Psoas muscle (tissue), 8 donors: ENCODE data around the gene KCP. TPM values are rescaled to one million over a fixed set of nuclear protein-coding genes. Genes with fewer than 3 reads are reported as not detected.
A peak's percentile ranks its signal among the peaks of the same experiment; 100 is the strongest.

Experiments
- ATAC-seq, 4 donors: fragments of 200-7000 bp; cut with Tn5 transposase; one replicate each; pipeline ENCODE4 v1.9.1; 2020; ENCODE audit warnings: moderate library complexity in 3 of 4, mild to moderate bottlenecking in 2 of 4
- DNase-seq, 2 donors: peaks; one replicate each; pipeline ENCODE4 v3.0.0-alpha.2; 2020
- H3K27ac ChIP-seq: fragments of 200-600 bp; one replicate; pipeline ENCODE4 v1.8.0; 2022
- H3K27me3 ChIP-seq, 3 donors: fragments of 200-600 bp in 1 of 3; one replicate each; pipeline versions ENCODE4 v1.6.1 to v1.8.0; 2013 to 2022; ENCODE audit warnings: low read length in 2 of 3, mild to moderate bottlenecking in 2 of 3, moderate library complexity in 1 of 3; ENCODE audit not compliant: insufficient read depth in 3 of 3
- H3K36me3 ChIP-seq, 2 donors: fragments of 200-600 bp in 1 of 2; one replicate each; pipeline versions ENCODE4 v1.6.1 to v1.8.0; 2013 to 2022; ENCODE audit warnings: low read depth in 1 of 2, mild to moderate bottlenecking in 1 of 2, moderate library complexity in 1 of 2; ENCODE audit not compliant: insufficient read depth in 1 of 2
- H3K4me1 ChIP-seq: fragments of 200-600 bp; one replicate; pipeline ENCODE4 v1.8.0; 2022
- H3K4me3 ChIP-seq: fragments of 200-600 bp; one replicate; pipeline ENCODE4 v1.8.0; 2022; ENCODE audit warnings: mild to moderate bottlenecking
- H3K9me3 ChIP-seq: fragments of 200-600 bp; one replicate; pipeline ENCODE4 v1.8.0; 2022
- CTCF ChIP-seq: fragments of 200-600 bp; IDR thresholded peaks from one replicate; pipeline ENCODE4 v1.8.0; 2022; ENCODE audit warnings: antibody characterized with exemption
- WGBS, 3 donors: extraction: QIAGEN DNeasy Blood & Tissue Kit; methylation state at CpG; one replicate each; pipeline versions ENCODE4 v1.1.6 to v1.1.7; 2013; 5-methylcytosine and 5-hydroxymethylcytosine counted together
- intact Hi-C, 2 donors: fragments of 100-400 bp; cut with DNase I; formaldehyde crosslinking; loops; one replicate each; pipeline versions ENCODE4 v1.11.0 to v1.14.2; 2022
- polyA plus RNA-seq, 3 donors: library from polyadenylated mRNA; stranded (reverse); fragments of 200-250 nt; gene quantifications; one replicate each; pipeline ENCODE4 v1.2.3, GENCODE V29; 2013
- total RNA-seq, 4 donors: library from RNA; stranded (reverse); fragmentation: NEBNext Ultra II Directional in 2 of 4; extraction: Animal tissue kit (Norgen Biotek cat#: 25700) in 2 of 4; gene quantifications; one replicate each; pipeline versions ENCODE4 v1.2.1 to v1.2.4, GENCODE V29; 2021 to 2023
- donor health status: healthy with polysubstance abuse.
- donor health status: DM: no; HTN: no; CAD: no; lungs with moderate emphysema.
- donor health status: Bipolar disorder and iron deficiency.
- donor health status: healthy.
- donor health status: DM: yes; HTN: yes; CAD: no.
- donor health status: DM: no; HTN: no; CAD: no.
- donor health status: DM: no; HTN: no; CAD: no.
- donor health status: DM: yes; HTN: yes; CAD: no.

Gene KCP
- total and polyA plus RNA-seq, 7 donors = 0.03 to 0.34 (median 0.15) TPM

GRCh38 chr7:128848289-128849155 is 62.0 kb downstream of the KCP start:
- 70 to 87% (median 71%) methylated on average over 30 to 31 of the region's 31 CpGs for WGBS, 3 donors
- H3K4me1 ChIP-seq = no peaks in the 10 kb centered on the region
- no peak overlapping the region for H3K4me3 ChIP-seq
- H3K27ac ChIP-seq = peak overlapping the region; percentile 58
- no peaks in the 10 kb centered on the region for H3K9me3 ChIP-seq
- peak in 3 of 4 donors; percentile 1 to 3 (median 2) for ATAC-seq
- TF ChIP-seq CTCF = no peak
- H3K36me3 ChIP-seq = peaks cover 4 to 100% of the 10 kb centered on the region in 2 donors
- intact Hi-C loops = no loop called here
- no peaks in the 10 kb centered on the region for H3K27me3 ChIP-seq
- DNase-seq = no peak

- WGBS, 3 donors = 73 to 85% (median 78%) methylated on average over 17 of the region's 17 CpGs
- H3K4me3 ChIP-seq = no peak overlapping the region
- no peak for TF ChIP-seq CTCF
- peaks cover 4 to 100% of the 10 kb centered on the region in 2 donors for H3K36me3 ChIP-seq
- peak overlapping the region; percentile 58 for H3K27ac ChIP-seq
- no peak for DNase-seq
- no peaks in the 10 kb centered on the region for H3K9me3 ChIP-seq
- intact Hi-C loops = no loop called here
- peak in 2 of 4 donors; percentile 0 to 1 for ATAC-seq
- no peaks in the 10 kb centered on the region for H3K4me1 ChIP-seq
- no peaks in the 10 kb centered on the region for H3K27me3 ChIP-seq
Observed at GRCh38 chr7:128847721-128848211, 62.7 kb downstream of the KCP start.

GRCh38 chr7:128846781-128847444 is 63.6 kb downstream of the KCP start:
- Histone ChIP-seq H3K4me3 (no peak overlapping the region), H3K27ac (peak overlapping the region; percentile 58), H3K27me3 (no peaks in the 10 kb centered on the region), H3K9me3 (no peaks in the 10 kb centered on the region), H3K4me1 (peaks cover 6% of the 10 kb centered on the region), H3K36me3 (peaks cover 4 to 100% of the 10 kb centered on the region in 2 donors)
- intact Hi-C loops = no loop called here
- 60 to 76% (median 64%) methylated on average over 14 of the region's 14 CpGs for WGBS, 3 donors
- DNase-seq (no peak), ATAC-seq (no peak)
- no peak for TF ChIP-seq CTCF

GRCh38 chr7:128845987-128846386 is 64.5 kb downstream of the KCP start:
- ATAC-seq (peak in 3 of 4 donors; percentile 2 to 4 (median 2)), DNase-seq (peak in 1 of 2 donors; percentile 28)
- no peak for TF ChIP-seq CTCF
- no peaks in the 10 kb centered on the region for H3K27me3 ChIP-seq
- intact Hi-C loops = no loop called here
- H3K27ac ChIP-seq = peak overlapping the region; percentile 58
- 60 to 74% (median 61%) methylated on average over 14 to 19 of the region's 19 CpGs for WGBS, 3 donors
- H3K9me3 ChIP-seq = no peaks in the 10 kb centered on the region
- no peak overlapping the region for H3K4me3 ChIP-seq
- H3K4me1 ChIP-seq = peaks cover 6% of the 10 kb centered on the region
- peaks cover 4 to 100% of the 10 kb centered on the region in 2 donors for H3K36me3 ChIP-seq
